ENCODE results near the gene TMEM147.

TMEM147 gene

DNA sequence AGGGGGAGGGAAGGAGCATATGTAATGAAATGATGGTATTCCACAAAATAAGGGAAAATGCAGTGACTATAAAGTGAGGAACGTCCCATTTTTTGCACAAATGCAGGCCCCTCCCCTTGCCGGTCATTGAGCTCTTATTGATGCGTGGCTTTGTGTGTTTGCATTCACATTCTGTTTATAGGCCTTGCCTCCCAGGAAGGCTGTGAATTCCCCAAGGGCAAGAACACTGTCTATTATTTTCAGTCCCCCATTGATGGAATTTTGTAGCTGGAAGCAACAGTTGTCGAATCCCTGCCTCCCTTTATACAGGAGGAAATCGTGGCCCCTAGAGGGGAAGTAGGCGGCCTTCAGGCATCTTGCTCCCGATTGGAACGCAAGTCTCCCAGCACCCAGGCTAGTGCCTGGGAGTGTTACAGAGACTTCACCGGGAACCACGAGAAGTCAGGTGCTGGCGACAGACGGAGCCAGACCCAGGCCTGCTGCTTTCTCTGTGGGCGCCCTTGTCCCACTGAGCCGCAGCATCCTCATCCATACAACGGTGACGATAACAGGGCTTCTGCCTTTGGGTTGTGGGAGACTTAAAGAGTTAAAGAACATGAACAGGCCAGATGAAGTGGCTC lies 24.2 kb upstream of the TMEM147 start:
- DNase-seq (ENCODE audit: low read depth) = no peak

DNA sequence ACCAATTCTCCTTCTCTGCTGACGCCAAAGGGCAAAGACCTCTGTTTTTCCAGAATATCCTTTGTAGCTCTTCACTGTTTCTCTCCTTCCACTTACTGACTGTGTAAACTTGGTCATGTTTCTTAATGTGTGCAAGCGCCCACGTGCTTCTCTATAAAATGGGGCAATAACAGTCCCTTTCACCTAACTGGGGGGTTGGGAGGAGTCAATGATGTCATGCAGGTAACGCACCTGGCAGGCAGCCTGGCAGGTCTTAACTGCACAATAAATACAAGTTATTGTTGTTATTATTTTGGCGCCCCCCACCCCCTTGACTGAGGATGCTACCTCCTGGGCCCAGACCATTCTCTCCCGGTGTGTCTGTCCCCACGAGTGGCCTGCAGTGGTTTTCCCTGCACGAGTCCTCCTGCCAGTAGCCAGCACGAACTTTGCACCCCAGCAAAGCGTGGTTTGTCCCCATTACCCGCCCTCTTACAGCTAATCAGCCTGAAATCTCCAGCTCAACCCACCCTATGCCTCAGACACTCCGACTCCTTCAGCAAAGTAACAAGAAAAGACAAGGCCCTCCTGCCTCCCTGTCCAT lies 22.6 kb upstream of the TMEM147 start:
- no peak for DNase-seq (ENCODE audit: low read depth)

- DNase-seq (ENCODE audit: low read depth) = no peak
These were observed 21.1 kb upstream of the TMEM147 start for GRCh38 chr19:35524181-35524837.

DNA sequence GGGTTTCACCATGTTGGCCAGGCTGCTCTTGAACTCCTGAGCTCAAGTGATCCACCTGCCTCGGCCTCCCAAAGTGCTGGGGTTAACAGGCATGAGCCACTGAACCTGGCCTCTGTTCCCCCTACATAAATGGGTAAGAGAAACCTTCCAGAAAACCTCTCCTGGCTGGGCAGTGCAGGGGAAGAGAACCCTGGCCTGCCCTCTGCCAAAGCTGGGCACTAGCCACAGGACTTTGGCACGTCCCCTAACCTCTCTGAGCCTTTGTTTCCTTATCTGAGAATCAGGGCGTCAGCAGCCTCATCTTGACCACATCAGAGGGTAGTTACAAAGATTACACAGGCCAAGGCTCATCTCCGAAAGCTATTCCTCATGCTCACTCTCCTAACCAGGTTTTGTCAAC lies 19.6 kb upstream of the TMEM147 start:
- DNase-seq (ENCODE audit: low read depth) = no peak

DNA sequence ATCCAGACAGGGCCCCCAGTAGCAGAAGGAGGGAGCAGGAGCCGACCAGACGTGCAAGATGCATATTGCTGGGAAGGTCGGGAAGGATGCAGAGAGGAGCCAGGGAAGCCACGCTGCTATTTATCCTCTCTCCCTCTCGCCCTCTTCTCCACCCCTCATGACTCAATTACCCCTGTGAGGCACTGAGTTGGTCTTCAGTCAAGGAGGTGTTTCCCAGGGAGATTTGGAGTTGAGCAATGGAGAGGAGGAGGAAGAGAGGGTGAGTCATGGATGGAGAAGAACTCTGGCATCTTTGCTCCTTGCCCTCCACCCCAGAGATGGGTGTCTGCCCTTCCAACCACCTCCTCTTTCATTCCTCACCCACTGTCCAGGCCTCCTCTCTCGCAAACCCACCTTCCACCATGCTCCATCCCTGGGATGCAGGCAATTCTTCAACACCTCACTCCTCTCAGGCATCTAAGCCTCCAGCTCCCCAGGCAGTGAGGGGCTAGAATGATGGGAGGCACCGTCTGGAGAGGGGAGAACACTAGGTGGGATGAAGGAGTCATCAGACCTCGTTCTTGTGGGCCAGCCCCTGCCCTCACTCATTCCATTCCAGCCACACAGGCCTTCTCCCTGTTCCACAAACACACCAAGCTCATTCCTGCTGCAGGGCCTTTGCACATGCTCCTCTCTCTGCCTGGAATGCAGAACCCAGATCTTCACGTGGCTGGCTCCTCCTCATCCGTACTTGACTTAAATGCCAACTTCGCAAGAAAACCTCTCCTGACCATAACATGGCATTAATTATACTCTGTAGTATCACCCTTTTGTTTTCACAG lies 17.0 kb upstream of the TMEM147 start, which contains the start of gene SBSN:
TSS of gene SBSN (minus strand) at position 94 of the 821 bp plus-strand sequence. CDS start at position 64, 30 bp downstream.
- DNase-seq (ENCODE audit: low read depth) = no peak

DNA sequence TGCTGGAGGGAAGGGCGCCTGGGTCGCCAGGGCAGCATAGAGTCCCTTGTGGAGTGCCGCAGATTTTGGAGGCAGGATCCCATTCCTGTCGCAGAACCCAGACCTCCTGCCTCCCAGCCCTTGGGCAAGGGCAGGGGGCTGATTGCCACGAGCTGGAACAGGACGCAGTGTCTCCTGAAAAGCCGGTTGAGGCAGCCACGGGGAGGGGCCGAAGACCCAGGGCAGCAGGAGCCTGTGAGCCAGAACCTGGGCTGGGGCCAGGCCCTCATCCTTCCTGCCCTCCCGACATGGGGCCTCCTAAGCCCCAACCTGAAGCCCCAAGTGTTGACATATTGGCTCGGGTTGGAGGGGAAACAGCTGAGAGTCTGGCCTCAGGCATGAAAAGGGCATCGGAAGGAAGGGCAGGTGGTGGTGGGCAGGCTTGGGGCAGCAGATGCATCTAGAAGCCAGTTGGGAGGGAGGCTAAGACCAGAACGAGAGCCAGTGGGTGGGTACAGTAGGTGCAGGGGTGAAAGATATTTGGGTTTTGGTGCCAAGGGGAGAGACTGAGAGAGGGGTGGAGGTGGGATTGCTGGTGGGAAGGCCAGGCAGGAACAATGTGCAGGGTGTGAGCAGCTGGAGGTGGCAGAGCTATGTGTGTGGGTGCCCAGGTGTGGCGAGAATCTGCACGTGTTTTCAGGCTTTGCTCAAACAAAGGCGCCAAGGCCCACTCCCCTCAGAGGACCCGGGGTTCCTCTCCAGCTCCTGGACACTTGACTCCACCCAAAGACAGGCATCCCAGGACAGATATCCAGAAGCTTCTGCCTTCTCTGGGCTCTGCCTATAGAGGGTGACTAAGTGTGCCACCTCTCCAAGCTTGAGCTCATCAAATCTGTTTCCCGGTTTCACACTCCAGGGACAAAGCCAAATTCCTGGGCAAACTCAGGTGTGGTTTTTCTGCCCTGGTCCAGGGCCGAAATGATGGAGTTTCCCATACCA lies 15.9 kb upstream of the TMEM147 start:
- DNase-seq (ENCODE audit: low read depth) = no peak

DNA sequence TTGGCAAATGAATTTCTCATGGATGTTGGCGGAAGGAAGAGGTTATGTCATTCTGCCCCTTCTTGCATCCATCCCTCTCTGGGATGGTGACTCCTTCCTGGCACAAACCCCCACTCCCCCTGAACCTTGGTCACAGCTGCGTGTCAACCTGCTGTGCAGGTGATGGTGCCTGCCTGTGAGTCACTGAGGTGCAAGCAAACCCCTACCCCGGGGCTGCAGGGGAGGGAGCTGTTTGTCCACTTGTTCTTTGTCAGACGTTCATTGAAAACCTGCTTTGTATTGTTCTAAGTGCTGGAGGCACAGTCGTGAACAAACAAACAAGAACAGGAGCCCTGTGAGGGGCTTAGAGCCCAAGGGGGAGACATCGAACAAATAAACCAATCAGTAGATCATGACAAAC lies 14.1 kb upstream of the TMEM147 start:
- DNase-seq (ENCODE audit: low read depth) = no peak

GRCh38 chr19:35533201-35533821 lies 12.1 kb upstream of the TMEM147 start, which contains the start of gene GAPDHS:
TSS of gene GAPDHS (plus strand) at chr19:35533456. CDS start at chr19:35533528, 72 bp downstream.
- DNase-seq (ENCODE audit: low read depth) = no peak

DNA sequence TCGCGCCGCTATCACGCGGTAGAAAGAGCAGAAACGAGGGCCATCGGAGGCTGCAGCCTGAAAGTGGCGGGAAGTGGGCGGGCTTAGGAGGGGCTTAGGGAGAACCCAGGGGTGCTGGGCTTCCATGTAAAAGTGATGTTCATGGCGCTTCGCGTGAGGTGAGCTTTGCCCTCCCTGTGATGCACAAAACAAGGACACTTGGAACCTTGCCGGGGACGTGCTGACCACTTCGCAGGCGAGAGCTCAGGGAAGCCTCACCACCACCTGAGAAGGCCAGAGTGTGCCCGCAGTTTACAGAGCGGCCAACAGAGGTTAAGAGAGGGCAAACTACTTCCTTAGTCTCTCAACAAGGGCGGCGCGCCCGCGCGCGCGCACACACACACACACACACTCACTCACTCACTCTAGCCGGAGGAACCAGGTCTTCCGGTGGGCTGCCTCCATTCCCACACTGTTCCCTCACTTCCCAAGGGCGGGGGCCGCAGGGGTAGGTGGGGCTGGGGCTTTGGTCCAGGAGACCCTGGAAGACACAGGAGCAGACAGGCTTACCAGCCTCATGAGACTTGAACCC lies 11.5 kb upstream of the TMEM147 start:
- peak; percentile 33 for DNase-seq (ENCODE audit: low read depth)

GRCh38 chr19:35534803-35535480 lies 10.5 kb upstream of the TMEM147 start:
- DNase-seq (ENCODE audit: low read depth) = no peak

GRCh38 chr19:35539314-35539713 lies 6.1 kb upstream of the TMEM147 start:
- DNase-seq (ENCODE audit: low read depth) = no peak

DNA sequence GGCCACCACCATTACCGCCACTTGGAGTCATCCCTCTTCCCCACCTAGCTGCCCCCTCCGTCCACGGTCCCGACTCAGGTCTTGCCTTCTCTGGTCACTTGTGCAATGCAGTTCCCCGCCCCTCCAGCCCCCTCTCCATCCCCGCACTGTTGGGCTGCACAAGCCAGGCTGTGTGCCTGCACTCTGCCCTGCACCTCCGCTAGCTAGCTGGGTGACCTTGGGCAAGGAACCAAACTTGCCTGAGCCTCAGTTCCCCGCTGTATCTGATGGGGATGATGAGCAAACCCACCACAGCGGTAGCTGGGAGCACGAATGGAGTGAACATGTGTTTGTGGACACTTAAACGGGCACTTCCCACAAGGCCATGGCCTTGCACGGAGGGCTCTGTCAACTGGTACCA lies 5.6 kb upstream of the TMEM147 start:
- no peak for DNase-seq (ENCODE audit: low read depth)

- DNase-seq (ENCODE audit: low read depth) = no peak
These were observed 5.0 kb upstream of the TMEM147 start for GRCh38 chr19:35540356-35540927.

- DNase-seq (ENCODE audit: low read depth) = no peak
These were observed 3.2 kb upstream of the TMEM147 start for GRCh38 chr19:35542209-35542608.

- no peak for DNase-seq (ENCODE audit: low read depth)
These were observed 1.9 kb upstream of the TMEM147 start for GRCh38 chr19:35543280-35544109.

DNA sequence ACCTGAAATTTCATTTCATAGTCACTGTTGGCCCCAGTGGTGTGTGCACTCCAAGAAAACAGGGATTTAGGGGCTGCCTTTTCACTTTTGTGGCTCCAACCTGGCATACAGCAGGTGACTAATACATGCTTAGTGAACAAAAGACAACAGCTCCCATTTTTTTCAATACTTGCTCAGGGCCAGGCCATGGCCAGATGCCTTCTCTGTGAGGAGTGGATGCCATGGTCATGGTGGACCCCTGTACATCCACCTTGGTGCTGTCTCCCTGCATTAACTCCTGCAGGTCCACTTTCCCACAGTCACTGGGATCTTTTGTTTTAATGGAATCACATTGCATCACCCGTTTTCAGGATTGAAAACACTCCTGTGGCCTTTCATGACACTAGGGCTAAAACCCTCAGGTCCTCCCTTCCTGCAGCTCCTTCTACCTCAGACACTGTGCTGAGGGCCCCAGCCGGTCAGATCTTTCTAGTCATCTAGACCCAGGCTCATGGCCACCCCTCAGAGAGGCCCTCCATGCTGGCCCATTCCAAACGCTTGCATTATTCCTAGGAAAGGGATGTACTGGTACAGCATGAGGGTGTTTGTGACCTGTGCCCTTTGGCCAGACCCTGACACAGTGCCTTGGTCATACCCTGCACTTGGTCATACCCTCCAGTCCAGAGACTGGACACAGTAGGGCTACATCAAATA lies 1.2 kb upstream of the TMEM147 start:
- no peak for DNase-seq (ENCODE audit: low read depth)

- peak; percentile 66 for DNase-seq (ENCODE audit: low read depth)
These were observed 492 bp downstream of the TMEM147 start for GRCh38 chr19:35545855-35546381.

GRCh38 chr19:35546532-35546931 lies 1.1 kb downstream of the TMEM147 start:
- DNase-seq (ENCODE audit: low read depth) = no peak
